ENCODE data around the gene CYBC1.

- TF ChIP-seq POLR2A (IDR thresholded peaks at IDR 0.05) (no peak), CTCF (IDR thresholded peaks at IDR 0.05 in 4 of 5, conservative IDR thresholded peaks at IDR 0.05 in 1 of 5) (no peak)
Measured at GRCh38 chr17:82438401-82439193, 12.0 kb downstream of the CYBC1 start.
